ENCODE results near the gene ZNF768.
A peak's percentile ranks its signal among the peaks of the same experiment; 100 is the strongest.
"Not testable (repeated sequence)": the region's sequence is repeated elsewhere in the genome, so short reads cannot be mapped to it uniquely, and the experiment has no call there.

ZNF768 gene

GRCh38 chr16:30488764-30489605 lies 37.4 kb downstream of the ZNF768 start:
- H3K4me3 ChIP-seq (ENCODE audit: control insufficient read depth, low read depth, low read length) = no peak overlapping the region
- no peak for DNase-seq (ENCODE audit: low read depth)
- TF ChIP-seq, protein P1, sequence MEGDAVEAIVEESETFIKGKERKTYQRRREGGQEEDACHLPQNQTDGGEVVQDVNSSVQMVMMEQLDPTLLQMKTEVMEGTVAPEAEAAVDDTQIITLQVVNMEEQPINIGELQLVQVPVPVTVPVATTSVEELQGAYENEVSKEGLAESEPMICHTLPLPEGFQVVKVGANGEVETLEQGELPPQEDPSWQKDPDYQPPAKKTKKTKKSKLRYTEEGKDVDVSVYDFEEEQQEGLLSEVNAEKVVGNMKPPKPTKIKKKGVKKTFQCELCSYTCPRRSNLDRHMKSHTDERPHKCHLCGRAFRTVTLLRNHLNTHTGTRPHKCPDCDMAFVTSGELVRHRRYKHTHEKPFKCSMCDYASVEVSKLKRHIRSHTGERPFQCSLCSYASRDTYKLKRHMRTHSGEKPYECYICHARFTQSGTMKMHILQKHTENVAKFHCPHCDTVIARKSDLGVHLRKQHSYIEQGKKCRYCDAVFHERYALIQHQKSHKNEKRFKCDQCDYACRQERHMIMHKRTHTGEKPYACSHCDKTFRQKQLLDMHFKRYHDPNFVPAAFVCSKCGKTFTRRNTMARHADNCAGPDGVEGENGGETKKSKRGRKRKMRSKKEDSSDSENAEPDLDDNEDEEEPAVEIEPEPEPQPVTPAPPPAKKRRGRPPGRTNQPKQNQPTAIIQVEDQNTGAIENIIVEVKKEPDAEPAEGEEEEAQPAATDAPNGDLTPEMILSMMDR (IDR thresholded peaks at IDR 0.05; ENCODE audit: control insufficient read depth, insufficient read depth, low read depth, low read length, missing control alignments) = no peak

DNA sequence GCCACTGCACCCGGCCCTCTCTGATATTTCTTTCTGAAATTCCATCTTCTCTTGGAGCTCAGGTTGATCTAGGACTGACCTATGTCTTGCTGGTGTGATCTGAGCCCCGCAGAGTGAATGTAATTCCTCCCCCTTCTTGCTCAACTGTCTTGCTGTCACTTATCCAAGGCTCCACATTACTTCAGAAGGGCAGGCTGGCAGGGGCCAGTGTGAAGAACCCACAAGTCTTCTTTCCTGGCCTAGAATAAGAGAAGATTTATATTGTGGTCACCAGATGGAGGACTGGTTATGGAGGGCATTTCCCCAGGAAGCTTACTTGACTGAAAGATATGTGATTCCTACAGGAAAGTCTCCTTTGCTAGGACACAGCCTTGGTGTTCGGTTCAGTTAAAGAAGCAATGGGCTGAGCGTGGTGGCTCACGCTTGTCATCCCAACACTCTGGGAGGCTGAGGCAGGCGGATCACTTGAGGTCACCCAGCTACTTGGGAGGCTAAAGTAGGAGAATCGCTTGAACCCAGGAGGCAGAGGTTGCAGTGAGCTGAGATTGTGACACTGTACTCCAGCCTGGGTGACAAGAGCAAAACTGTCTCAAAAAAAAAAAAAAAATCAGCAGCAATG lies 40.4 kb downstream of the ZNF768 start:
- no peak overlapping the region for H3K4me3 ChIP-seq (ENCODE audit: control insufficient read depth, low read depth, low read length)
- no peak for DNase-seq (ENCODE audit: low read depth)
- TF ChIP-seq, protein P1 (IDR thresholded peaks at IDR 0.05; ENCODE audit: control insufficient read depth, insufficient read depth, low read depth, low read length, missing control alignments) = no peak

GRCh38 chr16:30484887-30485286 lies 41.5 kb downstream of the ZNF768 start:
- TF ChIP-seq, protein P1 (IDR thresholded peaks at IDR 0.05; ENCODE audit: control insufficient read depth, insufficient read depth, low read depth, low read length, missing control alignments) = no peak
- no peak overlapping the region for H3K4me3 ChIP-seq (ENCODE audit: control insufficient read depth, low read depth, low read length)
- no peak for DNase-seq (ENCODE audit: low read depth)

- TF ChIP-seq, protein P1 (IDR thresholded peaks at IDR 0.05; ENCODE audit: control insufficient read depth, insufficient read depth, low read depth, low read length, missing control alignments) = peak; percentile 33
- no peak overlapping the region for H3K4me3 ChIP-seq (ENCODE audit: control insufficient read depth, low read depth, low read length)
- DNase-seq (ENCODE audit: low read depth) = no peak
Measured at GRCh38 chr16:30482366-30482765, 44.0 kb downstream of the ZNF768 start.

GRCh38 chr16:30481381-30481780 lies 45.0 kb downstream of the ZNF768 start:
- no peak for DNase-seq (ENCODE audit: low read depth)
- TF ChIP-seq, protein P1 (IDR thresholded peaks at IDR 0.05; ENCODE audit: control insufficient read depth, insufficient read depth, low read depth, low read length, missing control alignments) = no peak
- no peak overlapping the region for H3K4me3 ChIP-seq (ENCODE audit: control insufficient read depth, low read depth, low read length)

- H3K4me3 ChIP-seq (ENCODE audit: control insufficient read depth, low read depth, low read length) = no peak overlapping the region
- DNase-seq (ENCODE audit: low read depth) = no peak
- TF ChIP-seq, protein P1 (IDR thresholded peaks at IDR 0.05; ENCODE audit: control insufficient read depth, insufficient read depth, low read depth, low read length, missing control alignments) = no peak
Measured at GRCh38 chr16:30478766-30479478, 47.4 kb downstream of the ZNF768 start.

- not testable (repeated sequence) for DNase-seq (ENCODE audit: low read depth); H3K4me3 ChIP-seq (ENCODE audit: control insufficient read depth, low read depth, low read length)
Measured at GRCh38 chr16:30477773-30478172, 48.6 kb downstream of the ZNF768 start.

All from AG09309 (cell line).